ENCODE data around the gene RAI1. TPM values are rescaled to one million over a fixed set of nuclear protein-coding genes. Genes with fewer than 3 reads are reported as not detected.

The RAI1 gene
- total RNA-seq, 1 donor from 2014 or later = 39.1 TPM

DNA sequence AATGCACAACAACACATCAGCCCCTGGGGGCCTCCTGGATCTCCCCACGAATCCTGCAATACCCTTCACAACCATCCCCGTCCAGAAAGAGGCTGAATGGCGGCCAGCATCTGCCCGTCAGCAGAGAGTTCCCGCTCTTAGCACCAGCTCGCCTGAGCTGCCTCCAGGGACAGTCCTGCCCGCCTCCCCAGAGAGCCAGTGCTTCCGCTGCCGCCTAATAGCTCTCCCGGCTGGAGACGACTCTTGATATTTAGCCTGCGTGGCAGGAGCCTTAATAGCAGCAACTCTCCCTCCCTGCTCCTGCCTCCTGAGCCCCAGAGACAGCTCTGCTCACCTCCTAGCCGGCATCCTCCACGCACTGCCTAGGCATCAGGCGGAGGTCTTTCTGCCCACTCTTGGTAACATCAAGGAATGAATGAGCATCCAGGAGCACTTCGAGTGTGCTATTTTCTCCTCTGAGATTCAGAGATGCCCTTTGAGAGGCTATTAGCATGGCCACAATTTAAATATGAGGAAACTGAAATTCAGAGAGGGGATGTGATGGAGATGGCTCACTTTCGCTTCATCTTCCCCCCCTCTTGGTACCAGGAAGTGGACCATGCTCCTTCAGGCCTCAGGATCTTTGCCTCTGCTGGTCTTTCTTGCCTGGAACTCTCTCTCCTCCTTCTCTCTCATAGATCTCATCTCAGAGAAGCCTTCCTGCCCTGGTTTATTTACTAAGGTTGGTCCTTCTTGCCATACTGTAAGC is 67.9 kb downstream of the RAI1 start:
- peaks cover 35% of the 10 kb centered on the region for H3K4me1 ChIP-seq (ENCODE audit: insufficient read depth, low read length)
- FAIRE-seq = no peak
- no peaks in the 10 kb centered on the region for H3K9me3 ChIP-seq (ENCODE audit: insufficient read depth, low read depth, low read length)
- peaks cover 37% of the 10 kb centered on the region for H3K4me1 Mint-ChIP-seq (ENCODE audit: low read depth, unreplicated experiment)
- no peaks in the 10 kb centered on the region for H3K27me3 ChIP-seq (ENCODE audit: insufficient read depth, low read length)
- no peak overlapping the region for H3K4me2 ChIP-seq (ENCODE audit: low read length)
- H3K27ac ChIP-seq (ENCODE audit: low read depth, low read length) = no peak overlapping the region
- no peaks in the 10 kb centered on the region for H3K27me3 Mint-ChIP-seq (ENCODE audit: low read depth, unreplicated experiment)
- peaks cover 49% of the 10 kb centered on the region for H4K20me1 ChIP-seq (ENCODE audit: insufficient read depth, low read length)
- H3K4me3 Mint-ChIP-seq (ENCODE audit: unreplicated experiment) = no peak overlapping the region
- no peak for DNase-seq (ENCODE audit: low read depth)
- peak overlapping the region; percentile 78 for H3K27ac Mint-ChIP-seq (ENCODE audit: unreplicated experiment)
- H3K36me3 ChIP-seq (ENCODE audit: insufficient read depth, low read length) = no peaks in the 10 kb centered on the region
- peaks cover 3% of the 10 kb centered on the region for H3K36me3 Mint-ChIP-seq (ENCODE audit: low read depth, unreplicated experiment)
- no peak for TF ChIP-seq EZH2 (IDR thresholded peaks at IDR 0.05; ENCODE audit: insufficient read depth, low read length)
- TF ChIP-seq, protein P1, sequence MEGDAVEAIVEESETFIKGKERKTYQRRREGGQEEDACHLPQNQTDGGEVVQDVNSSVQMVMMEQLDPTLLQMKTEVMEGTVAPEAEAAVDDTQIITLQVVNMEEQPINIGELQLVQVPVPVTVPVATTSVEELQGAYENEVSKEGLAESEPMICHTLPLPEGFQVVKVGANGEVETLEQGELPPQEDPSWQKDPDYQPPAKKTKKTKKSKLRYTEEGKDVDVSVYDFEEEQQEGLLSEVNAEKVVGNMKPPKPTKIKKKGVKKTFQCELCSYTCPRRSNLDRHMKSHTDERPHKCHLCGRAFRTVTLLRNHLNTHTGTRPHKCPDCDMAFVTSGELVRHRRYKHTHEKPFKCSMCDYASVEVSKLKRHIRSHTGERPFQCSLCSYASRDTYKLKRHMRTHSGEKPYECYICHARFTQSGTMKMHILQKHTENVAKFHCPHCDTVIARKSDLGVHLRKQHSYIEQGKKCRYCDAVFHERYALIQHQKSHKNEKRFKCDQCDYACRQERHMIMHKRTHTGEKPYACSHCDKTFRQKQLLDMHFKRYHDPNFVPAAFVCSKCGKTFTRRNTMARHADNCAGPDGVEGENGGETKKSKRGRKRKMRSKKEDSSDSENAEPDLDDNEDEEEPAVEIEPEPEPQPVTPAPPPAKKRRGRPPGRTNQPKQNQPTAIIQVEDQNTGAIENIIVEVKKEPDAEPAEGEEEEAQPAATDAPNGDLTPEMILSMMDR (IDR thresholded peaks at IDR 0.05; ENCODE audit: insufficient read depth, low read depth, low read length) = no peak
- H3K9ac ChIP-seq (ENCODE audit: low read length) = no peak overlapping the region
- no peak overlapping the region for H3K4me3 ChIP-seq (ENCODE audit: insufficient read depth, low read depth, low read length)
- no peaks in the 10 kb centered on the region for H3K9me3 Mint-ChIP-seq (ENCODE audit: unreplicated experiment)
- no peak overlapping the region for H2AFZ ChIP-seq (ENCODE audit: low read depth, low read length)
- H3K79me2 ChIP-seq (ENCODE audit: insufficient read depth, low read length) = peaks cover 78% of the 10 kb centered on the region

DNA sequence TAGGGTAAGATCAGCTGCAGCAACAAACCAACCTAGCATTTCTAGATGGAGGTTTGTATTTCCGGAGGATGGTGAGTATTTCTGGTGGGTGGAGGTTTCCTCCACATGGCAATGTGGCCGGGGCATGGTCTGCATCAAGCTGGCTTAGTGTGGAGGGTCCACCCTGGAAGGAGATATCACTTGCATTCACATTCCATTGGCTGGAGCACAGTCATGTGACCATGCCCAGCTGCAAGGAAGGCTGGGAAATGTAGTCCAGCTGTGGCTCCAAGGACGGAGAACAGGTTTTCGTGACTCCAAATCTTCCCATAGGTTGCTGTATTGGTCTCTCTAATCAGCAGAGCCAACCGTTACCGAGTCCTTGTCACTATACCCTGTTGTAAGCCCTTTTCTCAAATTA is 68.7 kb downstream of the RAI1 start:
- H3K27me3 ChIP-seq (ENCODE audit: insufficient read depth, low read length) = no peaks in the 10 kb centered on the region
- peaks cover 3% of the 10 kb centered on the region for H3K36me3 Mint-ChIP-seq (ENCODE audit: low read depth, unreplicated experiment)
- no peak overlapping the region for H3K27ac Mint-ChIP-seq (ENCODE audit: unreplicated experiment)
- no peak overlapping the region for H3K9ac ChIP-seq (ENCODE audit: low read length)
- peaks cover 42% of the 10 kb centered on the region for H4K20me1 ChIP-seq (ENCODE audit: insufficient read depth, low read length)
- H3K4me2 ChIP-seq (ENCODE audit: low read length) = no peak overlapping the region
- no peak overlapping the region for H3K4me3 ChIP-seq (ENCODE audit: insufficient read depth, low read depth, low read length)
- no peak overlapping the region for H2AFZ ChIP-seq (ENCODE audit: low read depth, low read length)
- no peak overlapping the region for H3K4me3 Mint-ChIP-seq (ENCODE audit: unreplicated experiment)
- peaks cover 81% of the 10 kb centered on the region for H3K79me2 ChIP-seq (ENCODE audit: insufficient read depth, low read length)
- no peak overlapping the region for H3K27ac ChIP-seq (ENCODE audit: low read depth, low read length)
- FAIRE-seq (no peak), DNase-seq (ENCODE audit: low read depth) (no peak)
- peaks cover 37% of the 10 kb centered on the region for H3K4me1 Mint-ChIP-seq (ENCODE audit: low read depth, unreplicated experiment)
- no peaks in the 10 kb centered on the region for H3K27me3 Mint-ChIP-seq (ENCODE audit: low read depth, unreplicated experiment)
- peaks cover 35% of the 10 kb centered on the region for H3K4me1 ChIP-seq (ENCODE audit: insufficient read depth, low read length)
- no peaks in the 10 kb centered on the region for H3K36me3 ChIP-seq (ENCODE audit: insufficient read depth, low read length)
- H3K9me3 ChIP-seq (ENCODE audit: insufficient read depth, low read depth, low read length) = no peaks in the 10 kb centered on the region
- TF ChIP-seq EZH2 (IDR thresholded peaks at IDR 0.05; ENCODE audit: insufficient read depth, low read length) = no peak
- TF ChIP-seq, protein P1 (IDR thresholded peaks at IDR 0.05; ENCODE audit: insufficient read depth, low read depth, low read length) = no peak
- no peaks in the 10 kb centered on the region for H3K9me3 Mint-ChIP-seq (ENCODE audit: unreplicated experiment)

DNA sequence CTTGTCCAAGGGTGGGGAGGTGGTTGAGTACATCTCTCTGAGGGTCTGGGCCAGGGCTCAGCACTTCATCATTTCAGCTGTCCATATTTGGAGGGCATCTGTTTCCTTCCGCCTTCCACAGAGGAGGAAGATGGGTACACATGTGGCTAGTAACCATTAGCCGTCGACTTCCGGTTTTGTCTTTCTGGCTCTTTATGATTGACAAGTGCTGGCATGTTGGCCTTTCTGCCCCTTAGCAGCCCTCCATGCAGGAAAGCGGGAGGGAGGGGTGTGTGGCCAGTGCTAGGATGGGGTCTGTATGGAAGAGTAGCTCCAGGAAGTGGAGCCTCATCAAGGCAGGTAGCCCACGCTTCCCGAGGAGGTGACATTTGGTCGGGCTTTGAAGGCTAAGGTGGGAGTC is 69.6 kb downstream of the RAI1 start:
- H3K27me3 Mint-ChIP-seq (ENCODE audit: low read depth, unreplicated experiment) = no peaks in the 10 kb centered on the region
- Histone ChIP-seq H3K4me1 (ENCODE audit: insufficient read depth, low read length) (peaks cover 35% of the 10 kb centered on the region), H4K20me1 (ENCODE audit: insufficient read depth, low read length) (peaks cover 43% of the 10 kb centered on the region), H3K27ac (ENCODE audit: low read depth, low read length) (no peak overlapping the region), H3K79me2 (ENCODE audit: insufficient read depth, low read length) (peaks cover 85% of the 10 kb centered on the region), H3K9ac (ENCODE audit: low read length) (no peak overlapping the region), H3K27me3 (ENCODE audit: insufficient read depth, low read length) (no peaks in the 10 kb centered on the region), H3K4me2 (ENCODE audit: low read length) (no peak overlapping the region), H2AFZ (ENCODE audit: low read depth, low read length) (no peak overlapping the region), H3K9me3 (ENCODE audit: insufficient read depth, low read depth, low read length) (no peaks in the 10 kb centered on the region), H3K4me3 (ENCODE audit: insufficient read depth, low read depth, low read length) (no peak overlapping the region), H3K36me3 (ENCODE audit: insufficient read depth, low read length) (no peaks in the 10 kb centered on the region)
- peaks cover 37% of the 10 kb centered on the region for H3K4me1 Mint-ChIP-seq (ENCODE audit: low read depth, unreplicated experiment)
- no peak for FAIRE-seq
- H3K4me3 Mint-ChIP-seq (ENCODE audit: unreplicated experiment) = peak overlapping the region; percentile 8
- no peaks in the 10 kb centered on the region for H3K9me3 Mint-ChIP-seq (ENCODE audit: unreplicated experiment)
- TF ChIP-seq, protein P1 (IDR thresholded peaks at IDR 0.05; ENCODE audit: insufficient read depth, low read depth, low read length) = no peak
- no peak for TF ChIP-seq EZH2 (IDR thresholded peaks at IDR 0.05; ENCODE audit: insufficient read depth, low read length)
- H3K36me3 Mint-ChIP-seq (ENCODE audit: low read depth, unreplicated experiment) = peaks cover 3% of the 10 kb centered on the region
- no peak for DNase-seq (ENCODE audit: low read depth)
- H3K27ac Mint-ChIP-seq (ENCODE audit: unreplicated experiment) = no peak overlapping the region
